GM18868 (cell line): ENCODE results near the gene HAS3.
"Not testable (repeated sequence)": the region's sequence is repeated elsewhere in the genome, so short reads cannot be mapped to it uniquely, and the experiment has no call there.

Experiments used
- ATAC-seq: cut with Tn5 transposase; IDR thresholded peaks from one replicate; pipeline ENCODE4 v1.9.1; 2021; ENCODE audit warnings: mild to moderate bottlenecking, moderate library complexity; ENCODE audit not compliant: unreplicated experiment

HAS3 gene

GRCh38 chr16:69115837-69116236, 10.4 kb downstream of the HAS3 start:
- no peak for ATAC-seq

- ATAC-seq = no peak
These were observed 10.9 kb downstream of the HAS3 start for GRCh38 chr16:69116256-69116875.

GRCh38 chr16:69116906-69117305, 11.5 kb downstream of the HAS3 start:
- ATAC-seq = no peak

GRCh38 chr16:69118468-69118867, 13.0 kb downstream of the HAS3 start:
- ATAC-seq = no peak

GRCh38 chr16:69118994-69119393, 13.5 kb downstream of the HAS3 start:
- no peak for ATAC-seq

- ATAC-seq = no peak
These were observed 14.1 kb downstream of the HAS3 start for GRCh38 chr16:69119536-69119935.

- no peak for ATAC-seq
These were observed 14.7 kb downstream of the HAS3 start for GRCh38 chr16:69120096-69120664.

GRCh38 chr16:69123910-69124309, 18.5 kb downstream of the HAS3 start:
- ATAC-seq = no peak

- ATAC-seq = not testable (repeated sequence)
These were observed 19.0 kb downstream of the HAS3 start for GRCh38 chr16:69124406-69124805.

- not testable (repeated sequence) for ATAC-seq
These were observed 19.5 kb downstream of the HAS3 start for GRCh38 chr16:69124961-69125360.

GRCh38 chr16:69126221-69126620, 20.8 kb downstream of the HAS3 start:
- no peak for ATAC-seq

GRCh38 chr16:69126801-69127200, 21.3 kb downstream of the HAS3 start:
- ATAC-seq = not testable (repeated sequence)

- ATAC-seq = no peak
These were observed 22.6 kb downstream of the HAS3 start for GRCh38 chr16:69127966-69128510.

- ATAC-seq = no peak
These were observed 25.0 kb downstream of the HAS3 start for GRCh38 chr16:69130461-69130860.

GRCh38 chr16:69131167-69131838, 25.9 kb downstream of the HAS3 start:
- ATAC-seq = no peak

GRCh38 chr16:69131839-69132423, 26.5 kb downstream of the HAS3 start:
- ATAC-seq = peak; percentile 36

- peak; percentile 90 for ATAC-seq
These were observed 27.2 kb downstream of the HAS3 start, which contains the start of the genes CHTF8 and UTP4 for GRCh38 chr16:69132424-69133252. TSS of gene CHTF8 (minus strand) at chr16:69132588. CDS start at chr16:69121458, 11,130 bp downstream. TSS of gene UTP4 (plus strand) at chr16:69132649. CDS start at chr16:69133460, 811 bp downstream.

- ATAC-seq = no peak
These were observed 28.0 kb downstream of the HAS3 start for GRCh38 chr16:69133373-69133954.

GRCh38 chr16:69138608-69139007, 33.2 kb downstream of the HAS3 start:
- ATAC-seq = no peak

GRCh38 chr16:69139464-69139863, 34.0 kb downstream of the HAS3 start:
- ATAC-seq = not testable (repeated sequence)
